GM23248 (cell line): Measurements from ENCODE around the gene LRMDA.

ENCODE experiments used
- EZH2 ChIP-seq: fragments of 200-600 bp; sonication (generic); IDR thresholded peaks from 2 replicates; pipeline ENCODE4 v1.6.1; 2018; ENCODE audit warnings: antibody characterized with exemption, mild to moderate bottlenecking; ENCODE audit not compliant: insufficient read depth, poor library complexity, severe bottlenecking
- EZH2phosphoT487 ChIP-seq: fragments of 200-600 bp; sonication (generic); IDR thresholded peaks from 2 replicates; pipeline ENCODE4 v1.6.1; 2018; ENCODE audit warnings: antibody characterized with exemption, moderate library complexity, mild to moderate bottlenecking, low read depth; ENCODE audit not compliant: insufficient read depth

DNA sequence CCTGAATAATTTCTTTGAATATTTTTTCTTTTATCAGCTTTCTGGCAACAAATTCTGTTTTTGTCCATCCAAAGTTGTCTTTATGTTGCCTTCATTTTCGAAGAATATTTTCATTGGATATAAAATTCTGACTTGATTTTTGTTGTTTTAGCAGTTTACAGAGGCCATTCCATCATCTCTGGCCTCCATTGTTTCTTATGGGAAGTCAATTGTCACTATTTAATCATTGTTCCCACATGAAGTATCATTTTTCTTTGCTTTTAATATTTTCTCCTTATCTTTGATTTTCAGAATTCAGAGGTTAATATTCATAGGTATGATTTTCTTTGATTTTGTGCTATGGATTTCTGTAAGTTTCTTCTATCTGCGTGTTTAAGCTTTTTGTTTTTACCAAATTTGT, 512.6 kb downstream of the LRMDA start:
- TF ChIP-seq EZH2 = no peak
- no peak for TF ChIP-seq EZH2phosphoT487
